ENCODE data around the gene GABBR2.

The GABBR2 gene

DNA sequence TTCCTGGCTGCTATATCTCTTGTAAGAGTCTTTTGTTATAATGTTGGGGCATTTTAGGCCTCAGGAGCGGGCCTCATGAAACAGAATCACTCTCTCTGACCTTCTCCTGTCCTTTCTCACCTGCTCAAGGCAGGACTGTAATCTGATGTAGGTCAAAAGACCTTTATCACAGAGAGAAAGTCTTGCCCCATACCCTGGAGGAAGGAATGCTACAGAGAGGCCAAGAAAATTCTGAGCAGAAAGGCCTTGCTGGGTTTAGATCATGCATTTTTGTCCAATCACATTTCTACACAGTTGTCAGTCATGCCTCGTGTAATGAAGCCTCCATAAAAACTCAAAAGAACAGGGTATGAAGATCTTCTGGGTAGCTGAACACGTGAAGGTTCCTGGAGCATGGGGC lies 408.1 kb downstream of the GABBR2 start:
- H3K79me2 ChIP-seq (ENCODE audit: low read length): no peaks in the 10 kb centered on the region
- H3K4me3 ChIP-seq (ENCODE audit: low read length): no peak overlapping the region
- no peaks in the 10 kb centered on the region for H3K36me3 ChIP-seq (replicated peaks; ENCODE audit: insufficient read depth, low read length)
- H2AFZ ChIP-seq (ENCODE audit: low read length): no peak overlapping the region
- no peaks in the 10 kb centered on the region for H3K9me2 ChIP-seq (replicated peaks; ENCODE audit: insufficient read depth, low read length)
- H3K4me1 ChIP-seq (ENCODE audit: low read length): no peaks in the 10 kb centered on the region
- H3K4me2 ChIP-seq (ENCODE audit: low read depth, low read length): no peak overlapping the region
- DNase-seq: no peak
- no peaks in the 10 kb centered on the region for H3F3A ChIP-seq (ENCODE audit: insufficient read depth, low read length)
- no peaks in the 10 kb centered on the region for H3K9me3 ChIP-seq (replicated peaks; ENCODE audit: insufficient read depth, low read length)
- no peak overlapping the region for H3K27ac ChIP-seq (ENCODE audit: low read length)
- H3K9ac ChIP-seq (ENCODE audit: low read length): no peak overlapping the region
- H3K27me3 ChIP-seq (replicated peaks; ENCODE audit: insufficient read depth, low read length): no peaks in the 10 kb centered on the region
- no peak for TF ChIP-seq EZH2phosphoT487 (IDR thresholded peaks at IDR 0.05; ENCODE audit: low read length)
- no peak for TF ChIP-seq EZH2 (optimal IDR thresholded peaks at IDR 0.05; ENCODE audit: low read depth, low read length)
- TF ChIP-seq CTCF (IDR thresholded peaks at IDR 0.05; ENCODE audit: low read length): no peak
- no peaks in the 10 kb centered on the region for H4K20me1 ChIP-seq (ENCODE audit: insufficient read depth, low read length)

DNA sequence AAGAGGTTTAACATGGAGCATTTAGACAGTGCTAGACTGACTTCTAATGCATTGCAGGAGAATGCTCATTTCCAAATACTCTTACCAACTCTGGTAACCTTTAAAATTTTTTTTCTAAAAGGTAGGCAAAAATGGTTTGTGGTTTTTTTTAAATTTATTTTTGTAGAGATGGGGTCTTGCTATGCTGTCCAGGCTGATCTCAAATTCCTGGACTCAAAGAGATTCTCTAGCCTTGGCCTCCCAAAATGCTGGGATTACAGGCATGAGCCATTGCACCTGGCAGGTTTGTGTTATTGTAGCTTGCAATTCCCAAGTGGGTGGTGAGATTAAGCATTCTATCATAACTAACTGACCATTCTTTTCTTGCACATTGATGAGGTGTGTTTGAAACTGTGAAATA lies 410.3 kb downstream of the GABBR2 start:
- Histone ChIP-seq H3K27ac (ENCODE audit: low read length) (no peak overlapping the region), H4K20me1 (ENCODE audit: insufficient read depth, low read length) (no peaks in the 10 kb centered on the region)
- no peak for TF ChIP-seq EZH2phosphoT487 (IDR thresholded peaks at IDR 0.05; ENCODE audit: low read length)
- TF ChIP-seq CTCF (IDR thresholded peaks at IDR 0.05; ENCODE audit: low read length): no peak
- TF ChIP-seq EZH2 (optimal IDR thresholded peaks at IDR 0.05; ENCODE audit: low read depth, low read length): no peak

GRCh38 chr9:98295824-98296223 lies 412.9 kb downstream of the GABBR2 start:
- Histone ChIP-seq H4K20me1 (ENCODE audit: insufficient read depth, low read length) (no peaks in the 10 kb centered on the region), H3K9me2 (replicated peaks; ENCODE audit: insufficient read depth, low read length) (no peaks in the 10 kb centered on the region), H3K79me2 (ENCODE audit: low read length) (no peaks in the 10 kb centered on the region), H3K9ac (ENCODE audit: low read length) (no peak overlapping the region), H3K27ac (ENCODE audit: low read length) (no peak overlapping the region), H3K4me1 (ENCODE audit: low read length) (no peaks in the 10 kb centered on the region), H3K4me3 (ENCODE audit: low read length) (no peak overlapping the region), H3K4me2 (ENCODE audit: low read depth, low read length) (no peak overlapping the region), H3K9me3 (replicated peaks; ENCODE audit: insufficient read depth, low read length) (no peaks in the 10 kb centered on the region), H3K27me3 (replicated peaks; ENCODE audit: insufficient read depth, low read length) (no peaks in the 10 kb centered on the region), H3K36me3 (replicated peaks; ENCODE audit: insufficient read depth, low read length) (no peaks in the 10 kb centered on the region), H3F3A (ENCODE audit: insufficient read depth, low read length) (no peaks in the 10 kb centered on the region), H2AFZ (ENCODE audit: low read length) (no peak overlapping the region)
- DNase-seq: no peak
- TF ChIP-seq EZH2 (optimal IDR thresholded peaks at IDR 0.05; ENCODE audit: low read depth, low read length): no peak
- TF ChIP-seq CTCF (IDR thresholded peaks at IDR 0.05; ENCODE audit: low read length): no peak
- no peak for TF ChIP-seq EZH2phosphoT487 (IDR thresholded peaks at IDR 0.05; ENCODE audit: low read length)

More for the DNA sequence above, 410.3 kb downstream of the GABBR2 start:
- Histone ChIP-seq H2AFZ (ENCODE audit: low read length) (no peak overlapping the region), H3K79me2 (ENCODE audit: low read length) (no peaks in the 10 kb centered on the region), H3K4me1 (ENCODE audit: low read length) (no peaks in the 10 kb centered on the region), H3K9ac (ENCODE audit: low read length) (no peak overlapping the region), H3K36me3 (replicated peaks; ENCODE audit: insufficient read depth, low read length) (no peaks in the 10 kb centered on the region), H3K27me3 (replicated peaks; ENCODE audit: insufficient read depth, low read length) (no peaks in the 10 kb centered on the region), H3K9me3 (replicated peaks; ENCODE audit: insufficient read depth, low read length) (no peaks in the 10 kb centered on the region), H3K9me2 (replicated peaks; ENCODE audit: insufficient read depth, low read length) (no peaks in the 10 kb centered on the region), H3F3A (ENCODE audit: insufficient read depth, low read length) (no peaks in the 10 kb centered on the region), H3K4me2 (ENCODE audit: low read depth, low read length) (no peak overlapping the region), H3K4me3 (ENCODE audit: low read length) (no peak overlapping the region)
- DNase-seq: no peak

Measured in MM.1S (cell line).